Astrocyte (in vitro differentiated cells and primary cell): ENCODE data around the gene CGREF1. TPM values are rescaled to one million over a fixed set of nuclear protein-coding genes. Genes with fewer than 3 reads are reported as not detected.
A peak's percentile ranks its signal among the peaks of the same experiment; 100 is the strongest.

Source experiments
- DNase-seq: peaks from one replicate; pipeline ENCODE4 v3.0.0-alpha.2; 2010; ENCODE audit warnings: low read depth
- FAIRE-seq: peaks from 2 replicates; lab custom pipeline; 2011; peaks lifted over from hg19 to GRCh38; lab: Jason Lieb, UNC
- H2AFZ ChIP-seq: 2 replicates; pipeline ENCODE4 v1.6.0; 2012; ENCODE audit warnings: low read depth, low read length, inconsistent platforms
- H3K27ac ChIP-seq: 2 replicates; pipeline ENCODE4 v1.5.1; 2011; ENCODE audit warnings: low read depth, low read length, inconsistent platforms
- H3K27me3 ChIP-seq: 2 replicates; pipeline ENCODE4 v1.6.0; 2011; ENCODE audit warnings: low read length, inconsistent platforms; ENCODE audit not compliant: insufficient read depth
- H3K36me3 ChIP-seq: 2 replicates; pipeline ENCODE4 v1.5.1; 2011; ENCODE audit warnings: low read length, inconsistent platforms; ENCODE audit not compliant: insufficient read depth
- H3K4me1 ChIP-seq: 2 replicates; pipeline ENCODE4 v1.5.1; 2011; ENCODE audit warnings: low read length, inconsistent platforms; ENCODE audit not compliant: insufficient read depth
- H3K4me2 ChIP-seq: 2 replicates; pipeline ENCODE4 v1.6.0; 2012; ENCODE audit warnings: low read length, inconsistent platforms
- H3K4me3 ChIP-seq: 2 replicates; pipeline ENCODE4 v1.5.1; 2011; ENCODE audit warnings: low read depth, mild to moderate bottlenecking, low read length, inconsistent platforms; ENCODE audit not compliant: insufficient read depth
- H3K79me2 ChIP-seq: 2 replicates; pipeline ENCODE4 v1.6.0; 2012; ENCODE audit warnings: mild to moderate bottlenecking, low read length, inconsistent platforms; ENCODE audit not compliant: insufficient read depth
- H3K9ac ChIP-seq: 2 replicates; pipeline ENCODE4 v1.6.0; 2012; ENCODE audit warnings: mild to moderate bottlenecking, low read length, inconsistent platforms
- H3K9me3 ChIP-seq: 2 replicates; pipeline ENCODE4 v1.5.1; 2012; ENCODE audit warnings: low read depth, mild to moderate bottlenecking, low read length, inconsistent platforms; ENCODE audit not compliant: insufficient read depth
- H4K20me1 ChIP-seq: 2 replicates; pipeline ENCODE4 v1.6.0; 2012; ENCODE audit warnings: low read length, inconsistent platforms; ENCODE audit not compliant: insufficient read depth
- H3K27ac Mint-ChIP-seq: one replicate; pipeline ENCODE4 v1.8.0; 2021; ENCODE audit warnings: mild to moderate bottlenecking, mixed read lengths; ENCODE audit not compliant: unreplicated experiment
- H3K27me3 Mint-ChIP-seq: one replicate; pipeline ENCODE4 v1.8.0; 2021; ENCODE audit warnings: low read depth, mixed read lengths; ENCODE audit not compliant: unreplicated experiment
- H3K36me3 Mint-ChIP-seq: one replicate; pipeline ENCODE4 v1.8.0; 2021; ENCODE audit warnings: low read depth, mixed read lengths; ENCODE audit not compliant: unreplicated experiment
- H3K4me1 Mint-ChIP-seq: one replicate; pipeline ENCODE4 v1.8.0; 2021; ENCODE audit warnings: low read depth, mixed read lengths; ENCODE audit not compliant: unreplicated experiment
- H3K4me3 Mint-ChIP-seq: one replicate; pipeline ENCODE4 v1.8.0; 2021; ENCODE audit warnings: mild to moderate bottlenecking, moderate library complexity, mixed read lengths; ENCODE audit not compliant: unreplicated experiment
- H3K9me3 Mint-ChIP-seq: one replicate; pipeline ENCODE4 v1.8.0; 2021; ENCODE audit warnings: mild to moderate bottlenecking, mixed read lengths; ENCODE audit not compliant: unreplicated experiment
- EZH2 ChIP-seq: IDR thresholded peaks from 2 replicates; pipeline ENCODE4 v1.6.1; 2012; ENCODE audit warnings: mild to moderate bottlenecking, low read length, inconsistent platforms; ENCODE audit not compliant: insufficient read depth
- total RNA-seq: library from RNA; stranded (reverse); gene quantifications from 2 replicates; pipeline ENCODE4 v1.2.1, GENCODE V29; 2021
- TF ChIP-seq, protein P1 (sequence below): IDR thresholded peaks from 2 replicates; pipeline ENCODE4 v1.5.1; 2011; ENCODE audit warnings: low read depth, mild to moderate bottlenecking, inconsistent platforms, low read length, moderate library complexity; ENCODE audit not compliant: insufficient read depth

The CGREF1 gene
- total RNA-seq, 1 donor from 2014 or later: 1.8 TPM

DNA sequence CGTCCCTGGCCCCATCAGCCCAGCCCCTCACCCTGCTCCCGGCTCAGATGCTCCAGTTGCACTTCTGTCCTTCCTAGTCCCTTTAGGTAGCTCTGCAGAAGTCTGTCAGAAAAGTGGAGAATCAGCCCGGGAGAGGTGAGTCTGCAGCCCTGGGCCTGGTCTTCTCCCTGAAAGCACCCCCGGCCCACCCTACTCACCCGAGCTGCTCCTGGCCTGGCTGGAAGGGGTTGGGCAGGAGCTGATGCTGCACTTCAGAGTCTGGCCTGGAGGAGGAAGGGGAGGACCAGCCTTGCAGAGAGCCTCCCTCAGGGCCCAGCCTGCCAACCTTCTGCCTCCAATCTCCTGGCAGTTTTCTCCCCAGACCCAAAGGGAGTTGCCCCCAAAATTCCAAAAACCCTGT lies 16.6 kb downstream of the CGREF1 start:
- DNase-seq (no peak), FAIRE-seq (no peak)
- Histone ChIP-seq H3K36me3 (no peaks in the 10 kb centered on the region), H3K9ac (no peak overlapping the region), H2AFZ (no peak overlapping the region), H3K79me2 (no peaks in the 10 kb centered on the region), H3K4me3 (no peak overlapping the region), H3K27me3 (peaks cover 10% of the 10 kb centered on the region), H3K4me1 (no peaks in the 10 kb centered on the region), H3K27ac (no peak overlapping the region), H3K4me2 (no peak overlapping the region), H3K9me3 (no peaks in the 10 kb centered on the region), H4K20me1 (no peaks in the 10 kb centered on the region)
- peaks cover 30% of the 10 kb centered on the region for H3K27me3 Mint-ChIP-seq
- no peak overlapping the region for H3K4me3 Mint-ChIP-seq
- H3K4me1 Mint-ChIP-seq: no peaks in the 10 kb centered on the region
- H3K9me3 Mint-ChIP-seq: no peaks in the 10 kb centered on the region
- H3K36me3 Mint-ChIP-seq: peaks cover 2% of the 10 kb centered on the region
- no peak for TF ChIP-seq EZH2
- TF ChIP-seq, protein P1, sequence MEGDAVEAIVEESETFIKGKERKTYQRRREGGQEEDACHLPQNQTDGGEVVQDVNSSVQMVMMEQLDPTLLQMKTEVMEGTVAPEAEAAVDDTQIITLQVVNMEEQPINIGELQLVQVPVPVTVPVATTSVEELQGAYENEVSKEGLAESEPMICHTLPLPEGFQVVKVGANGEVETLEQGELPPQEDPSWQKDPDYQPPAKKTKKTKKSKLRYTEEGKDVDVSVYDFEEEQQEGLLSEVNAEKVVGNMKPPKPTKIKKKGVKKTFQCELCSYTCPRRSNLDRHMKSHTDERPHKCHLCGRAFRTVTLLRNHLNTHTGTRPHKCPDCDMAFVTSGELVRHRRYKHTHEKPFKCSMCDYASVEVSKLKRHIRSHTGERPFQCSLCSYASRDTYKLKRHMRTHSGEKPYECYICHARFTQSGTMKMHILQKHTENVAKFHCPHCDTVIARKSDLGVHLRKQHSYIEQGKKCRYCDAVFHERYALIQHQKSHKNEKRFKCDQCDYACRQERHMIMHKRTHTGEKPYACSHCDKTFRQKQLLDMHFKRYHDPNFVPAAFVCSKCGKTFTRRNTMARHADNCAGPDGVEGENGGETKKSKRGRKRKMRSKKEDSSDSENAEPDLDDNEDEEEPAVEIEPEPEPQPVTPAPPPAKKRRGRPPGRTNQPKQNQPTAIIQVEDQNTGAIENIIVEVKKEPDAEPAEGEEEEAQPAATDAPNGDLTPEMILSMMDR: no peak
- H3K27ac Mint-ChIP-seq: no peak overlapping the region

DNA sequence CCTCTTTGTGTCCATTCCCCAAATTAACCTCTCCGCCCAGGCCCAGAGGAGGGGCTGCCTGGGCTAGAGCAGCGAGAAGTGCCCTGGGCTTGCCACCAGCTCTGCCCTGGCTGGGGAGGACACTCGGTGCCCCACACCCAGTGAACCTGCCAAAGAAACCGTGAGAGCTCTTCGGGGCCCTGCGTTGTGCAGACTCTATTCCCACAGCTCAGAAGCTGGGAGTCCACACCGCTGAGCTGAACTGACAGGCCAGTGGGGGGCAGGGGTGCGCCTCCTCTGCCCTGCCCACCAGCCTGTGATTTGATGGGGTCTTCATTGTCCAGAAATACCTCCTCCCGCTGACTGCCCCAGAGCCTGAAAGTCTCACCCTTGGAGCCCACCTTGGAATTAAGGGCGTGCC lies 18.9 kb downstream of the CGREF1 start:
- Mint-ChIP-seq H3K4me3 (no peak overlapping the region), H3K27me3 (peaks cover 19% of the 10 kb centered on the region), H3K4me1 (no peaks in the 10 kb centered on the region), H3K36me3 (peaks cover 2% of the 10 kb centered on the region), H3K9me3 (no peaks in the 10 kb centered on the region), H3K27ac (peak overlapping the region; percentile 34)
- Histone ChIP-seq H4K20me1 (no peaks in the 10 kb centered on the region), H3K4me1 (no peaks in the 10 kb centered on the region), H3K9ac (no peak overlapping the region), H3K27ac (no peak overlapping the region), H3K4me3 (no peak overlapping the region), H3K27me3 (peaks cover 8% of the 10 kb centered on the region), H3K4me2 (no peak overlapping the region), H2AFZ (no peak overlapping the region), H3K79me2 (no peaks in the 10 kb centered on the region), H3K36me3 (no peaks in the 10 kb centered on the region), H3K9me3 (no peaks in the 10 kb centered on the region)
- no peak for FAIRE-seq
- TF ChIP-seq EZH2: no peak
- TF ChIP-seq, protein P1: no peak
- DNase-seq: no peak

DNA sequence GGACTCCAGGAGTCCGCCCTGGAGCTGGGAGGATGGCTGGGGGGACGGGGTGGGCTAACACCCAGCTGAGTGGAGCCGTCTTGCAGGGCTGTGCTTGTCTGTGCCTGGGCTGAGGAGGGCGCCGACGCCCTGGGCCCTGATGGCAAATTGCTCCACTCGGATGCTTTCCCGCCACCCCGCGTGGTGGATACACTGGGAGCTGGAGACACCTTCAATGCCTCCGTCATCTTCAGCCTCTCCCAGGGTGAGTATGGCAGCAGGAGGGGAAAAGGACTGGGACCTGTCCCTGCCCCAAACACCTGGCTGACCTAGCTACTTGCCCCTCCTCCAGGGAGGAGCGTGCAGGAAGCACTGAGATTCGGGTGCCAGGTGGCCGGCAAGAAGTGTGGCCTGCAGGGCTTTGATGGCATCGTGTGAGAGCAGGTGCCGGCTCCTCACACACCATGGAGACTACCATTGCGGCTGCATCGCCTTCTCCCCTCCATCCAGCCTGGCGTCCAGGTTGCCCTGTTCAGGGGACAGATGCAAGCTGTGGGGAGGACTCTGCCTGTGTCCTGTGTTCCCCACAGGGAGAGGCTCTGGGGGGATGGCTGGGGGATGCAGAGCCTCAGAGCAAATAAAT lies 19.5 kb downstream of the CGREF1 start:
- Mint-ChIP-seq H3K27ac (no peak overlapping the region), H3K36me3 (peaks cover 2% of the 10 kb centered on the region), H3K9me3 (no peaks in the 10 kb centered on the region), H3K27me3 (peaks cover 17% of the 10 kb centered on the region), H3K4me1 (no peaks in the 10 kb centered on the region), H3K4me3 (no peak overlapping the region)
- Histone ChIP-seq H3K4me3 (no peak overlapping the region), H3K9ac (no peak overlapping the region), H3K9me3 (no peaks in the 10 kb centered on the region), H3K4me1 (no peaks in the 10 kb centered on the region), H3K27me3 (peaks cover 4% of the 10 kb centered on the region), H2AFZ (no peak overlapping the region), H3K4me2 (no peak overlapping the region), H4K20me1 (no peaks in the 10 kb centered on the region), H3K36me3 (no peaks in the 10 kb centered on the region), H3K27ac (no peak overlapping the region), H3K79me2 (no peaks in the 10 kb centered on the region)
- FAIRE-seq (no peak), DNase-seq (no peak)
- TF ChIP-seq EZH2: no peak
- TF ChIP-seq, protein P1: no peak
